Glutamatergic neuron (in vitro differentiated cells): ENCODE data around the gene RRP1B. TPM values are rescaled to one million over a fixed set of nuclear protein-coding genes. Genes with fewer than 3 reads are reported as not detected.
"Not testable (repeated sequence)": the region's sequence is repeated elsewhere in the genome, so short reads cannot be mapped to it uniquely, and the experiment has no call there.

Source experiments
- DNase-seq: peaks from one replicate; pipeline ENCODE4 v3.0.0; 2022
- H3K27ac Mint-ChIP-seq: one replicate; pipeline ENCODE4 v1.8.0; 2020; ENCODE audit warnings: mild to moderate bottlenecking, mixed read lengths, inconsistent platforms; ENCODE audit not compliant: unreplicated experiment
- H3K27me3 Mint-ChIP-seq: one replicate; pipeline ENCODE4 v1.8.0; 2020; ENCODE audit warnings: mild to moderate bottlenecking, moderate library complexity, mixed read lengths, inconsistent platforms; ENCODE audit not compliant: unreplicated experiment
- H3K36me3 Mint-ChIP-seq: one replicate; pipeline ENCODE4 v1.8.0; 2020; ENCODE audit warnings: mild to moderate bottlenecking, mixed read lengths, inconsistent platforms; ENCODE audit not compliant: unreplicated experiment
- H3K4me1 Mint-ChIP-seq: one replicate; pipeline ENCODE4 v1.8.0; 2020; ENCODE audit warnings: mild to moderate bottlenecking, low read depth, mixed read lengths, inconsistent platforms; ENCODE audit not compliant: unreplicated experiment
- H3K4me3 Mint-ChIP-seq: one replicate; pipeline ENCODE4 v1.8.0; 2020; ENCODE audit warnings: mild to moderate bottlenecking, mixed read lengths, inconsistent platforms; ENCODE audit not compliant: unreplicated experiment
- H3K9me3 Mint-ChIP-seq: one replicate; pipeline ENCODE4 v1.8.0; 2020; ENCODE audit warnings: mild to moderate bottlenecking, moderate library complexity, mixed read lengths, inconsistent platforms; ENCODE audit not compliant: unreplicated experiment
- total RNA-seq: library from RNA; stranded (reverse); fragmentation: NEBNext Ultra II Directional; extraction: Animal tissue kit (Norgen Biotek cat#: 25700); gene quantifications from one replicate; pipeline ENCODE4 v1.2.1, GENCODE V29; 2021; ENCODE audit not compliant: unreplicated experiment
- TF ChIP-seq, protein P1 (sequence below): fragments of 200-600 bp; sonication (generic); IDR thresholded peaks from one replicate; pipeline ENCODE4 v1.5.0; 2021; ENCODE audit not compliant: partially characterized antibody, unreplicated experiment

The RRP1B gene
- total RNA-seq, 1 donor from 2014 or later, result 41.2 TPM

DNA sequence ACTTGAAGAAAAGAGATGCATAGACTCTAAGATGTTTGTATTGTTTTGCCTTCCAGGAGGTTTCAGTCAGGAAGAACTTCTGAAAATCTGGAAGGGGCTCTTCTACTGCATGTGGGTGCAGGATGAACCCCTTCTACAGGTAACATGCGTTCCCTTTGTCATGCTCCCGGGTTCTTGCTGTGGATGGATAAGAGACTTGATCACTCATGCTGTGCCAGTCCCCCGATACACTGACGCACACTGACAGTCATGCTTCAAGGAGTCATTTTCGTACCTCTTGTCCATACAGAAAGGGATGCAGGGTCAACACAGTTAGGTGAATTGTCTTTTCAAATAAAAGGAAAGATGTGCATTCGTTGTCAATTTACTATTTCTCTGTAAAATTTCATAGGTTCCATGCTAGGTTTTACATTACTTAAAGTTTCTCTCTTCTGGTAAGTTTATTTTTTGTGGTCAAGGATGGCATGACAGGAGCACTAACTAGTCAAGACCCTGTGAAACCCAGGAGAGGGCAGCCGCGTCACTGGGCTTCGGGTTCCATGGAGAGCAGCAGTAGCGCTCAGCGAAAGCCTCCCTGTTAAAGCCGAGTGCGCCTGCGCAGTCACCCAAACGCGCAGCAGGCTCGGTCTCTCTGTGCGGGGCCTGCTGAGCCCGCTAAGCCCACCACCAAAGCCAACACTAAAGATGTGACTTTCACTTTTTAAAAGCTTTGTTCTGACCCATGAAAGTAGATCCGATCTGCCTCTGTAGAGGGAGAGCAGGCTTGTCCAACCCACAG, 10.7 kb downstream of the RRP1B start:
- peaks cover 11% of the 10 kb centered on the region for H3K36me3 Mint-ChIP-seq
- H3K4me3 Mint-ChIP-seq, result no peak overlapping the region
- H3K27me3 Mint-ChIP-seq, result no peaks in the 10 kb centered on the region
- no peak overlapping the region for H3K27ac Mint-ChIP-seq
- H3K4me1 Mint-ChIP-seq, result no peaks in the 10 kb centered on the region
- TF ChIP-seq, protein P1, sequence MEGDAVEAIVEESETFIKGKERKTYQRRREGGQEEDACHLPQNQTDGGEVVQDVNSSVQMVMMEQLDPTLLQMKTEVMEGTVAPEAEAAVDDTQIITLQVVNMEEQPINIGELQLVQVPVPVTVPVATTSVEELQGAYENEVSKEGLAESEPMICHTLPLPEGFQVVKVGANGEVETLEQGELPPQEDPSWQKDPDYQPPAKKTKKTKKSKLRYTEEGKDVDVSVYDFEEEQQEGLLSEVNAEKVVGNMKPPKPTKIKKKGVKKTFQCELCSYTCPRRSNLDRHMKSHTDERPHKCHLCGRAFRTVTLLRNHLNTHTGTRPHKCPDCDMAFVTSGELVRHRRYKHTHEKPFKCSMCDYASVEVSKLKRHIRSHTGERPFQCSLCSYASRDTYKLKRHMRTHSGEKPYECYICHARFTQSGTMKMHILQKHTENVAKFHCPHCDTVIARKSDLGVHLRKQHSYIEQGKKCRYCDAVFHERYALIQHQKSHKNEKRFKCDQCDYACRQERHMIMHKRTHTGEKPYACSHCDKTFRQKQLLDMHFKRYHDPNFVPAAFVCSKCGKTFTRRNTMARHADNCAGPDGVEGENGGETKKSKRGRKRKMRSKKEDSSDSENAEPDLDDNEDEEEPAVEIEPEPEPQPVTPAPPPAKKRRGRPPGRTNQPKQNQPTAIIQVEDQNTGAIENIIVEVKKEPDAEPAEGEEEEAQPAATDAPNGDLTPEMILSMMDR, result no peak
- H3K9me3 Mint-ChIP-seq, result no peaks in the 10 kb centered on the region
- no peak for DNase-seq

DNA sequence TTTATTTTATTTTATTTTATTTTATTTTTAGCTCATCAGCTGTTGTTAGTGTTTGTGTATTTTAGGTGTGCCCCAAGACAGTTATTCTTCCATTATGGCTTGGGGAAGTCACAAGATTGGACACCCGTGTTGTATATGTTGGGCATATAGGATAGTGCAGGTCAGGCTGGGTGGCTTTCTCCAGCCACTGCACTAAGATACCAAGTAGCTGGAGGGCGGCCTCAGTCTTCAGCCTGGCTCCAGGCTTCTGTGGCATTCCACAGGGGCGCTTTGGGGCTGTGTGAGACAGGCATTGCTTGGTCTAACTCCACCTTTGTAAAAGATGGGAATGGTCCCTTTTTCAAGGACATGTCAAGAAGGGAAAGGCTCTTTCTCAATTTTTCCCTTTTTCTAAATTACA, 16.5 kb downstream of the RRP1B start:
- no peak overlapping the region for H3K4me3 Mint-ChIP-seq
- TF ChIP-seq, protein P1, result no peak
- no peak overlapping the region for H3K27ac Mint-ChIP-seq
- no peaks in the 10 kb centered on the region for H3K36me3 Mint-ChIP-seq
- no peaks in the 10 kb centered on the region for H3K4me1 Mint-ChIP-seq
- no peak for DNase-seq
- H3K27me3 Mint-ChIP-seq, result no peaks in the 10 kb centered on the region
- H3K9me3 Mint-ChIP-seq, result no peaks in the 10 kb centered on the region

DNA sequence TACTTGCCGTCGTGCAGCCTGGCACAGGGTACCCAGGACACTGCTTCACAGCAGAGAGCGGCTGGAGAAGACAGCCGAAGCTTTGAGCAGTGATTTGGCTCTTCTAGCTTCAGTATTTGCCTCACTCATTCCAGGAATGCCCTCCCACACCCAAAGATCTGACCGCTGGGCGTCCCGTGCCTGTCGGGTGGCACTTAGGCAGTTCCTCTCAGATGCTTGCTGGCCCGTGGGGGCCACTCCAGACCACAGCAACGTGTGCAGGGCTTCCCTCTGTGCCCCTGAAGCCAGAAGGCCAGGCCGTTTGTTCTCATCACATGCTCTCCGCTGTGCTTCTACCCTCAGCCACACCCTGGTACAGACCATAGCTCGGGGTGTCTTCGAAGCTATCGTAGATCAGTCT, 17.0 kb downstream of the RRP1B start:
- Mint-ChIP-seq H3K27me3 (no peaks in the 10 kb centered on the region), H3K9me3 (no peaks in the 10 kb centered on the region), H3K27ac (no peak overlapping the region), H3K4me1 (no peaks in the 10 kb centered on the region), H3K4me3 (no peak overlapping the region), H3K36me3 (no peaks in the 10 kb centered on the region)
- TF ChIP-seq, protein P1, result no peak
- no peak for DNase-seq

DNA sequence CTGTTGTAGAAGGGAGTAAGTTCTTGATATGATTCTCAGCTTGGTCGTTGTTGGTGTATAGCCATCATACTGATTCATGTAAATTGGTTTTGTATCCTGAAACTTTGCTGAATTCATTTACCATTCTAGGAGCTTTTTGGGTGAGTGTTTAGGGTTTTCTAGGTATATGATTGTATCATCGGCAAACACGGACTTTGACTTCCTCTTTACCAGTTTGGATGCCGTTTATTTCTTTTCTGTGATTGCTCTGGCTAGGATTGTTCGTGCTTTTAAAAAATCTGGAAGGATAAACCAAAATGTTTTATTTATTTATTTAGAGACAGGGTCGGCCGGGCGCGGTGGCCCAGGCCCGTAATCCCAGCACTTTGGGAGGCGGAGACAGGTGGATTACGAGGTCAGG, 20.6 kb downstream of the RRP1B start:
- DNase-seq, result no peak
- H3K36me3 Mint-ChIP-seq, result no peaks in the 10 kb centered on the region
- no peak overlapping the region for H3K4me3 Mint-ChIP-seq
- H3K9me3 Mint-ChIP-seq, result no peaks in the 10 kb centered on the region
- H3K27me3 Mint-ChIP-seq, result no peaks in the 10 kb centered on the region
- H3K4me1 Mint-ChIP-seq, result no peaks in the 10 kb centered on the region
- H3K27ac Mint-ChIP-seq, result no peak overlapping the region
- TF ChIP-seq, protein P1, result no peak

DNA sequence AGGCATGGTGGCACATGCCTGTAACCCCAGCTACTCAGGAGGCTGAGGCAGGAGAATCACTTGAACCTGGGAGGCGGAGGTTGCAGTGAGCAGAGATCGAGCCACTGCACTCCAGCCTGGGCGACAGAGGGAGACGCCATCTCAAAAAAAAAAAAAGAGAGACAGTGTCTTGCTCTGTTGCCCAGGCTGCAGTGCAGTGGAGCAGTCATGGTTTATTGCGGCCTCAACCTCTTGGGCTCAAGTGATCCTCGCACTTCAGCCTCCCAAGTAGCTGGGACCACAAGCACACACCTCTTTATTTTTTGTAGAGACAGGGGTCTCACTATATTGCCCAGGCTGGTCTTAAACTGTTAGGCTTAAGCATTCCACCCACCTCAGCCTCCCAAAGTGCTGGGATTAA, 21.1 kb downstream of the RRP1B start:
- not testable (repeated sequence) for H3K9me3 Mint-ChIP-seq, DNase-seq, H3K27ac Mint-ChIP-seq, H3K36me3 Mint-ChIP-seq, H3K4me1 Mint-ChIP-seq, H3K27me3 Mint-ChIP-seq, H3K4me3 Mint-ChIP-seq
